Midbrain (tissue), 1 donor: Measurements from ENCODE around the gene SSR3.
"Not testable (repeated sequence)": the region's sequence is repeated elsewhere in the genome, so short reads cannot be mapped to it uniquely, and the experiment has no call there.

Source experiments
- DNase-seq: peaks from one replicate; lab custom pipeline; 2025; lab: John Stamatoyannopoulos, UW

The SSR3 gene

GRCh38 chr3:156554842-156555687, at the start of gene SSR3:
Gene SSR3, minus strand, starts transcription at chr3:156555117. Its CDS starts 28 bp downstream, at chr3:156555089.
- peak; percentile 98 for DNase-seq

GRCh38 chr3:156604064-156604641, 49.2 kb upstream of the SSR3 start:
- no peak for DNase-seq

GRCh38 chr3:156603379-156604017, 48.6 kb upstream of the SSR3 start:
- DNase-seq: no peak

- DNase-seq: no peak
Observed at GRCh38 chr3:156602424-156602823, 47.5 kb upstream of the SSR3 start.

GRCh38 chr3:156601497-156601896, 46.6 kb upstream of the SSR3 start:
- no peak for DNase-seq

- no peak for DNase-seq
Observed at GRCh38 chr3:156600834-156601233, 45.9 kb upstream of the SSR3 start.

DNA sequence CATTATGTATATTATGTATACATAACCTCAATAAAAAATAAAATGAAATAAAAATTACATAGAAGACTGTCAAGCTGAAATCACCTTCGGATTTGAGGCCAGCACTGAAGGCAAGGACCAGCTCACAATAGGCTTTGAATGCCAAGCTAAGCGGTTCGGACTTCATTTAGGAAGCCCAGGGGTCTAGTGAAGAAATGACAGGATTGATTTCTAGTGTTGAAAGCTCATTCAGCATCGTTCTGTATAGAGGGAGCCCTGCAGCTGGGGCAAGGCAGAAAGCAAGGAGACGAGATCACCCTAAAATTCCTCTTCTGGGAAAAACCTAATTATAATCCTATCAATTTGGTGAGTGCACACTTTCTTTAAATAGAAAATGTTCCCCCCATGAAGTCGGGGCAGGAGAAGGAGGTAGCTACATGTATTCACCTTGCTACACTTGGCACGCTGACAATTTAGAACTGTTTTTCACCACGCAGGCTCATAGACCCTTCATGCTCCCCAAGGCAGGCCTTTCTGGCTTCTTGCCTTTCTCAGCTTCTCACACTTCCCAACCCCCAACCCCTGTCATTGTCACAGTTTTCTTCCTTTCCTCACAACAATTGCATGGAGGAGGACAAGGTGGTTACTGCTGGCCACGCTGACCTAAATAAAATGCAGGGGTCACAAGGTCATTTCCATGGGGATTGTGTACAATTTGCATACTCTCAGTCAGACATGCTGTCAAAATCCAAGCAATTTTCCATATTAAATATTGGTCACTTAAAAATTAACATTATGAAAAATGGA, 44.4 kb upstream of the SSR3 start:
- no peak for DNase-seq

DNA sequence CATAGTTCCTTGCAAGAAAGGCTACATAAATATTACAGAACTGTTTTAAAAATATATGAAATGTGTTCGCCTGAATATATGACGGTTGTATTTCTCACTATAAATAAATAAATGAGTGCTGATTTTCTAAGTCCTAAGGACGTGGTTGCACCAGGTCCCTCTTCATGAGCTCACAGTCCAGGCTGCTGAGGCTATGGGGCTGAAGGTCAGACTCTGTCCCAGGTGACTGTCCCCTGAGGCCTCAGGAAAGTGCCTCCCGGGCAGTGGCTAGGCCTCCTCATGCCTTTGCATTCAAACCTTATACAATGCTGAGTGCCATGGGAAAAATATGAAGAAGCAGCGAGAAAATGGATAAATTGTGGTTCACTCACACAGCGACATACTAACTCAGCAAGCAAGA, 43.5 kb upstream of the SSR3 start:
- no peak for DNase-seq

DNA sequence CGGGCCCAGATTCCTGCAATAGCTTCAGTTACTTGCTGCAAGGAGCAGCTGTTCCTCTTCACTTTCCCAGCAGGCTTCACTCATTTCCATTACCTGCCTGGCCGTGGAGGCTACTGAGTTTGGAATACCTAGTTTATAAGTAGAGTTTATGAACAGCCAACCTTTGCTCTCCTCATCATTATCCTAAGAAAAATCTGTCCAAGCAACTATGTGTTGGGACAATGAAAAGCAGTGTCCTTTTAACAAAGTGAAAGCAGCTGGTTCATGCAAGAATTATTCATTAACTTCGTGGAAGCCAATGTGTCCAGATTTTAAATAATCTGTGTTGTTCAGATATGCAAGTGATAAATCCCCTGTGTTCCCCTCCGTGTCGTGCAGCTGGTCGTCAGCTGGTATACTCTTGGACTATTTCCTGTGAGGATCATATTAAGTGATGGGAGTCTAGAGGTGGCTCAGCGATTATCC, 39.3 kb upstream of the SSR3 start:
- no peak for DNase-seq

DNA sequence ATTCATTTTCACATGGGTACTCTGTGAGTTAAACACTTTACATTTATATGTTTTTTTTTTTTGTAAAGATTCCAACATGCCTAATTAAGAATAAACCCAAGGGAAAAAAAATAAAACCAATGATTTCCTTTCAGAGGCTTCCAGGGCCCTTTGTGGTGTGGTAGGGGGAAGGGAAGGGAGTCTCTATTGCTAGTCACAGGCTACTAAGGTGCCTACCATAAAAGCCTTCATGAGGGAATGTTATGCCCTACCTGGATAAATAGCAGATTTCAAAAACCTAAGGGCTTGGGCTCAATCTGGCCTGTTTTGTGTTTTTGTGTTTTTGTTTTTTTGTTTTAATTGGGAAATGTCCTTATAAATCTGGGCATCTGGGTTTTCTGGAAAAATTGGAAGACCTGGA, 38.9 kb upstream of the SSR3 start:
- no peak for DNase-seq

- DNase-seq: not testable (repeated sequence)
Observed at GRCh38 chr3:156589806-156590205, 34.9 kb upstream of the SSR3 start.

- DNase-seq: no peak
Observed at GRCh38 chr3:156587760-156588069, 32.8 kb upstream of the SSR3 start.

- DNase-seq: peak; percentile 21
Observed at GRCh38 chr3:156586905-156587759, 32.2 kb upstream of the SSR3 start.

GRCh38 chr3:156583469-156583868, 28.6 kb upstream of the SSR3 start:
- DNase-seq: no peak

DNA sequence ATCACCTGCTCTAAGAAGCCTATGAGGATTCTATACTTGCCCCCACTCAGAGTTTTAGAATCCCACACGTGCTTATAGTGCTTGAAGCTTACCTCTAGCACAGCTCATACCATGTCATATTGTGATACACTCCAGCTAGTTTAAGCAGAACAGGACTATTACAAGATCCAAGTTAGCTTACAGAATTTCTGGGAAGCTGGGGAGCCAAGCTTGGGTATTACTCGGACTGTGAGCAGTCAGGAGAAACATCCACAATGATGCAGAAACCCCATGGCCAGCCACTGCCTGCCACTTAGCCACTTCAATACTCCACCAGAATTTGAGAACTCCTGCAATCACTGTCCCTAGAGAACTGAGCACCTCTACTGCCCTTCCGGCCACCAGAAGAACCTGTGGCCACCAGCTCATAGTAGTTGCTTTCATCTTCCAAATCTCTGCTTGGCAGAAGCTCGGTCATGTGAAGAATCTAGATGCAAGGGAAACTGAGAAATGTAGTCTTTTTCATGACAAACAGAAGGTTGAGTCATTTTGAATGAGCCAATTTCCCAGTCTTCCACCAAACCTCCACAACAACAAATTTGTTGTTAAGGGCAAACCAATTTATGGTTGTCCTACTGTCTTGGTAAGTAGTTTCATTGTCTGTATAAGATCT, 27.7 kb upstream of the SSR3 start:
- DNase-seq: no peak

DNA sequence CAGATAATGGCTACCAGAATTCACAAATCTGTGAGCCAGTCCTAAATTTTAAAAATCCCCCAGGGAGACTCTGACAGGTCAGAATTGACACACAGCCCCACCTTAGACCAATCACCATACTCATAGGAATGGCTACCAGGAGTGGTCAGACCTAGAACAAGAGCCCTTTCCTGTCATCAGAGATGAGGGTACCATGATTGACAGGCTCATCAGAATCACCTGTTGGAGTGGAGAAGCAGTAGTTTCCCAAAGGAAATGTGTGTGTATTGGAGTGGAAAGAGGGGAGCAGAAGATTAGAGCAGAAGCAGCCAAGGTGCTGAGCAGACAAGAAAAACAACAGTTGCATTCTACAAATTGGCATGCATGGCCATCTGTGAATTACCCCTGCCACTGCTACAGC, 27.0 kb upstream of the SSR3 start:
- no peak for DNase-seq

DNA sequence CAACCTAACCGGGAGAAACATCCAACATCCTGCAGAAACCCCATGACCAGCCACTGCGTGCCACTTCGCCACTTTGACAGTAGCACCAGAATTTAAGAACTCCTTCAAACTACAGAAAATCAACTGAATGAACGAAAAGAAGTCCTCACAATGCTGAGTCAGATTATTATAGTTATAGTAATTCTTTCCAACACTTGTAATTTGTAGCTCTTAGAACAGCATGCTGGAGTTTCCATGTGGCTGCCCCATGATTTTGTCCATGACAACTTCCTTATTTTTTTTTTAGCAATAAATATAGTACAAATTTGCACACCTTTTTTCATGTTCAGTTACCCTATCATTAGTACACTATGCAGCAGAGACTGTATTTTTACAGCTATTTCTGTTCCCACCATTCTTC, 26.1 kb upstream of the SSR3 start:
- DNase-seq: no peak

- DNase-seq: no peak
Observed at GRCh38 chr3:156579427-156579851, 24.5 kb upstream of the SSR3 start.

DNA sequence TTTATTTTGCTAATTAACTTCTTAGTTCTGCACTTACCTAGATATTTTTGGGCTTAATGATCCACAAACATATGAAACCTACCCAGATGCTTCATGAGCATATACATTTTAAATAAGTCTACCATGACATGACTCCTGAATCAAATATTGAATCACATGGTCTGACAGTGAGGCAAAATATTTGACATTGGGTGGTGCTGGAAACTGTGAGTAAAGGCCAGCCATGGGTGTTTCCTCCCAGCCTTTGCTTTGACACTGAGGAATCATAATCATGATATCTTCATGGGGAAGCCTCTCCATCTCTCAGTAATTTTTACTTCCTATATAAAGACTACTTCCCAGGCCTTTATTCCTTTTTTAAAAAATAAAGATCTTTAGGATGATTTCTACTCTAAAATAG, 22.8 kb upstream of the SSR3 start:
- DNase-seq: no peak

- no peak for DNase-seq
Observed at GRCh38 chr3:156576651-156577348, 21.9 kb upstream of the SSR3 start.
